Neutrophil (primary cell): ENCODE results near the gene FGF12.

ENCODE experiments used
- H3K27ac ChIP-seq: fragments of 200-600 bp; sonication (generic); 2 replicates; pipeline ENCODE4 v1.5.1; 2016; ENCODE audit warnings: mild to moderate bottlenecking, moderate library complexity
- H3K27me3 ChIP-seq: fragments of 200-600 bp; sonication (generic); 2 replicates; pipeline ENCODE4 v1.6.0; 2016; ENCODE audit warnings: mild to moderate bottlenecking
- H3K36me3 ChIP-seq: fragments of 200-600 bp; sonication (generic); 2 replicates; pipeline ENCODE4 v1.5.1; 2017
- H3K4me1 ChIP-seq, 2 experiments: fragments of 200-600 bp in 1 of 2; sonication (generic) in 1 of 2; 1 replicate in 1 of 2; 2 replicates in 1 of 2; pipeline versions ENCODE4 v1.5.1 to v1.6.1; 2013 to 2016; ENCODE audit warnings: low read depth in 1 of 2, low read length in 1 of 2, mild to moderate bottlenecking in 1 of 2, moderate library complexity in 1 of 2; ENCODE audit not compliant: control insufficient read depth in 1 of 2, insufficient read depth in 1 of 2
- H3K4me3 ChIP-seq, 2 experiments: fragments of 200-600 bp in 1 of 2; sonication (generic) in 1 of 2; 1 replicate in 1 of 2; 2 replicates in 1 of 2; pipeline ENCODE4 v1.5.1; 2013 to 2016; ENCODE audit warnings: low read depth in 1 of 2, low read length in 1 of 2, mild to moderate bottlenecking in 1 of 2, moderate library complexity in 1 of 2
- H3K9me3 ChIP-seq: fragments of 200-600 bp; sonication (generic); 2 replicates; pipeline ENCODE4 v1.5.1; 2016
- CTCF ChIP-seq: fragments of 200-600 bp; sonication (generic); IDR thresholded peaks from 2 replicates; pipeline ENCODE4 v1.5.1; 2016; ENCODE audit warnings: antibody characterized with exemption

FGF12 gene

GRCh38 chr3:192445770-192446644, 281.3 kb downstream of the FGF12 start:
- Histone ChIP-seq H3K4me3 (no peak overlapping the region), H3K27me3 (peaks cover 13% of the 10 kb centered on the region), H3K27ac (no peak overlapping the region), H3K4me1 (no peaks in the 10 kb centered on the region), H3K36me3 (no peaks in the 10 kb centered on the region), H3K9me3 (no peaks in the 10 kb centered on the region)
- TF ChIP-seq CTCF, result no peak

GRCh38 chr3:192444791-192445106, 282.6 kb downstream of the FGF12 start:
- no peak overlapping the region for H3K27ac ChIP-seq
- H3K4me1 ChIP-seq, result no peaks in the 10 kb centered on the region
- peaks cover 13% of the 10 kb centered on the region for H3K27me3 ChIP-seq

GRCh38 chr3:192444096-192444790, 283.1 kb downstream of the FGF12 start:
- no peaks in the 10 kb centered on the region for H3K9me3 ChIP-seq
- no peak overlapping the region for H3K27ac ChIP-seq
- no peak overlapping the region for H3K4me3 ChIP-seq
- peaks cover 13% of the 10 kb centered on the region for H3K27me3 ChIP-seq
- no peaks in the 10 kb centered on the region for H3K4me1 ChIP-seq
- peak; percentile 66 for TF ChIP-seq CTCF
- no peaks in the 10 kb centered on the region for H3K36me3 ChIP-seq

More at GRCh38 chr3:192444791-192445106, 282.6 kb downstream of the FGF12 start:
- Histone ChIP-seq H3K4me3 (no peak overlapping the region), H3K9me3 (no peaks in the 10 kb centered on the region), H3K36me3 (no peaks in the 10 kb centered on the region)
- TF ChIP-seq CTCF, result no peak

- no peak for TF ChIP-seq CTCF
- Histone ChIP-seq H3K9me3 (no peaks in the 10 kb centered on the region), H3K36me3 (no peaks in the 10 kb centered on the region), H3K4me3 (no peak overlapping the region), H3K27me3 (no peaks in the 10 kb centered on the region), H3K27ac (no peak overlapping the region), H3K4me1 (no peaks in the 10 kb centered on the region)
Observed at GRCh38 chr3:192435241-192435640, 292.1 kb downstream of the FGF12 start.

- H3K4me3 ChIP-seq, result no peak overlapping the region
- no peak for TF ChIP-seq CTCF
- H3K36me3 ChIP-seq, result no peaks in the 10 kb centered on the region
- H3K27me3 ChIP-seq, result no peaks in the 10 kb centered on the region
- H3K27ac ChIP-seq, result no peak overlapping the region
- H3K9me3 ChIP-seq, result no peaks in the 10 kb centered on the region
- no peaks in the 10 kb centered on the region for H3K4me1 ChIP-seq
Observed at GRCh38 chr3:192434186-192434585, 293.2 kb downstream of the FGF12 start.
